GM18909 (cell line): ENCODE data around the gene P2RY11.

Experiments used
- ATAC-seq: cut with Tn5 transposase; IDR thresholded peaks from one replicate; pipeline ENCODE4 v1.9.1; 2021; ENCODE audit warnings: mild to moderate bottlenecking; ENCODE audit not compliant: unreplicated experiment, poor library complexity

Gene P2RY11

GRCh38 chr19:10092648-10093294 lies 18.7 kb upstream of the P2RY11 start:
- no peak for ATAC-seq

- ATAC-seq: no peak
These were observed 18.0 kb upstream of the P2RY11 start for GRCh38 chr19:10093295-10094186.

GRCh38 chr19:10095622-10095947 lies 15.9 kb upstream of the P2RY11 start:
- ATAC-seq: no peak

- peak; percentile 82 for ATAC-seq
These were observed 15.4 kb upstream of the P2RY11 start for GRCh38 chr19:10095948-10096614.

- ATAC-seq: no peak
These were observed 14.9 kb upstream of the P2RY11 start for GRCh38 chr19:10096615-10096963.

- no peak for ATAC-seq
These were observed 11.2 kb upstream of the P2RY11 start for GRCh38 chr19:10100163-10100785.

- peak; percentile 33 for ATAC-seq
These were observed 8.7 kb upstream of the P2RY11 start for GRCh38 chr19:10102787-10103236.

- ATAC-seq: no peak
These were observed 7.4 kb upstream of the P2RY11 start for GRCh38 chr19:10104130-10104513.

GRCh38 chr19:10104665-10105508 lies 6.6 kb upstream of the P2RY11 start:
- ATAC-seq: peak; percentile 42

- peak; percentile 25 for ATAC-seq
These were observed 5.9 kb upstream of the P2RY11 start for GRCh38 chr19:10105509-10106099.

- peak; percentile 55 for ATAC-seq
These were observed 5.2 kb upstream of the P2RY11 start, which contains the start of gene PPAN for GRCh38 chr19:10106100-10106936. Gene PPAN, plus strand, starts transcription at chr19:10106362. Its CDS starts 33 bp downstream, at chr19:10106395.

GRCh38 chr19:10107254-10107653 lies 4.2 kb upstream of the P2RY11 start:
- no peak for ATAC-seq

- ATAC-seq: no peak
These were observed 3.6 kb upstream of the P2RY11 start for GRCh38 chr19:10107817-10108367.

GRCh38 chr19:10109528-10109927 lies 2.0 kb upstream of the P2RY11 start:
- ATAC-seq: no peak

- no peak for ATAC-seq
These were observed 1.2 kb upstream of the P2RY11 start for GRCh38 chr19:10110076-10110971.

GRCh38 chr19:10110972-10111317 lies 548 bp upstream of the P2RY11 start:
- no peak for ATAC-seq

- ATAC-seq: no peak
These were observed 706 bp downstream of the P2RY11 start for GRCh38 chr19:10112037-10112761.
